ENCODE measurements around the gene ARHGDIG. TPM values are rescaled to one million over a fixed set of nuclear protein-coding genes. Genes with fewer than 3 reads are reported as not detected.

The ARHGDIG gene
- polyA plus RNA-seq, 1 donor from 2014 or later: not detected

- Mint-ChIP-seq H3K36me3 (no peaks in the 10 kb centered on the region), H3K4me3 (no peak overlapping the region), H3K27ac (no peak overlapping the region), H3K9me3 (no peaks in the 10 kb centered on the region), H3K27me3 (no peaks in the 10 kb centered on the region), H3K4me1 (no peaks in the 10 kb centered on the region)
Measured at GRCh38 chr16:293043-293775, 12.8 kb downstream of the ARHGDIG start.

- no peak overlapping the region for H3K4me3 Mint-ChIP-seq
- no peak overlapping the region for H3K27ac Mint-ChIP-seq
- no peaks in the 10 kb centered on the region for H3K27me3 Mint-ChIP-seq
- no peaks in the 10 kb centered on the region for H3K4me1 Mint-ChIP-seq
- no peaks in the 10 kb centered on the region for H3K36me3 Mint-ChIP-seq
- H3K9me3 Mint-ChIP-seq: no peaks in the 10 kb centered on the region
Measured at GRCh38 chr16:296276-296675, 15.9 kb downstream of the ARHGDIG start.

DNA sequence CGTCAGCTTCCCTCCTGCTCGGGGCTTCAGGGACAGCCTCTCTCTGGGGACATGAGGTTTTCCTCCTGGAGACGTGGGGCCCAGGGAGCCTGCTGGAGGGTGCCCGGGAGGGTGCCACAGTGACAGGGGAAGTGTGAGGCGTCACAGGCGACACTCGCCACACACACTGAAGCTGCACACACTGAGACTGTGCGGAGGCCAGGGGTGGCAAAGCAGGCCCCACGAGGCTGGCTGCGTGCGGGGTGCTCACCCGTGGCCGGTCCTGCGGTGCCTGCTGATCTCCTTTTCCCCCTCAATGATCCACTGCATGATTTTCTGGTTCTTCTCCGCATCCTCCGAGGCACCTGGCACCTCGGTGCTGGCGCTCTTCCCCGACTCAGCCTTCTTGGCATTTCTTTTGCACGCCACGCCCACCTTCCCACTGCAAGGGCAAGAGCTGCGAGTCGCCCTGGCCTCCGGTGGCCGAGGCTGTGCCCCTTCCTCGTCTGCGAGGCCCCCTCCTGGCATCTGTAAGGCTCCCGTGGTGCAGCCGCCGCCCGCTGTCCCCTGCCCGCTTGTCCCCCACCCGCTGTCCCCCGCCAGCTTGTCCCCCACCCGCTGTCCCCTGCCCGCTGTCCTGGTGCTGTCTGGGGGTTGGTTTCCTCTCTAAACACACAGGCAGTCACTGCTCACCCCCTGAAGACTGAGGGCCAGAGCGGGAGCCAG, 16.6 kb downstream of the ARHGDIG start:
- Mint-ChIP-seq H3K4me3 (no peak overlapping the region), H3K36me3 (no peaks in the 10 kb centered on the region), H3K27ac (no peak overlapping the region), H3K9me3 (no peaks in the 10 kb centered on the region), H3K4me1 (no peaks in the 10 kb centered on the region), H3K27me3 (no peaks in the 10 kb centered on the region)

GRCh38 chr16:297832-298231, 17.4 kb downstream of the ARHGDIG start:
- H3K9me3 Mint-ChIP-seq: no peaks in the 10 kb centered on the region
- H3K27ac Mint-ChIP-seq: no peak overlapping the region
- no peaks in the 10 kb centered on the region for H3K27me3 Mint-ChIP-seq
- H3K4me3 Mint-ChIP-seq: no peak overlapping the region
- no peaks in the 10 kb centered on the region for H3K36me3 Mint-ChIP-seq
- no peaks in the 10 kb centered on the region for H3K4me1 Mint-ChIP-seq

DNA sequence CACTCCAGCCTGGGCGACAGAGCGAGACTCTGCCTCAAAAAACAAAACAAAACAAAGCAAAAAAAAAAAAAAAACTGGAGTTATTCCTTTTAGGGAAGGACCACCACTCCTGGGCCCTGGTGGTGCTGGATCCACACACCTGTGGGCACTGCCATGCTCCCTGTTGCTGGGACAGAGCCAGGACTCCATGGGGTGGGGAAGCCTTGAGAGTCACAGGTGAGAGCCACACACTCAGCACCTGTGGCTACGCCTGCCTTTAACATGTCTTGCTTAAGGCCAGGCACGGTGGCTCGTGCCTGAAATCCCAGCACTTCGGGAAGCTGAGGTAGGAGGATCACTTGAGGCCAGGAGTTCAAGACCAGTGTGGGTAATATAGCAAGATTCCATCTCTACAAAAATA, 20.8 kb downstream of the ARHGDIG start:
- H3K27ac Mint-ChIP-seq: no peak overlapping the region
- peaks cover 0 to 1% (median 0%) of the 10 kb centered on the region in 3 donors for H3K4me1 Mint-ChIP-seq
- H3K36me3 Mint-ChIP-seq: peaks cover 2% of the 10 kb centered on the region

DNA sequence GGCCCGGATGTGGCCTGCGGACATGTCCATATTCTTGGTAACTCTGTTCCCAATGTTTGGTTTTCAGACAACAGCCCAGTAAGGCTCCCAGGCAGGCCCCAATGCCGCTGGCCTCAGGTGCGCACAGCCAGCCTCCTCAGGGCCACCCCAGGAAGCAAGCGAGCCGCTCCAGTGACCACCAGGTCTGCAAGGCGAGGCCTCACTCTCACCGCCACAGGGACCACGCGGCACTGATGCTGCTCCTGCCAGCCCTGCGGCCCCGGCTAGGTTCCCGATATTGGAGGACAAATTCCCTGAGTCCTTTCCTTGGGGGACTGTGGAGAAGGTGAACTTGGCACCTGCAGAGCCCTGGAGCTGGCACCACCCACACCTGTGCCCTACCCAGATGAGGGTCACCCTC, 21.6 kb downstream of the ARHGDIG start:
- Mint-ChIP-seq H3K36me3 (peaks cover 2% of the 10 kb centered on the region), H3K4me3 (no peak overlapping the region), H3K9me3 (no peaks in the 10 kb centered on the region), H3K27me3 (no peaks in the 10 kb centered on the region), H3K27ac (no peak overlapping the region), H3K4me1 (peaks cover 0 to 1% (median 0%) of the 10 kb centered on the region in 3 donors)

More for the DNA sequence above, 20.8 kb downstream of the ARHGDIG start:
- H3K27me3 Mint-ChIP-seq: no peaks in the 10 kb centered on the region
- H3K9me3 Mint-ChIP-seq: no peaks in the 10 kb centered on the region
- H3K4me3 Mint-ChIP-seq: no peak overlapping the region

GRCh38 chr16:303760-304505, 23.5 kb downstream of the ARHGDIG start:
- Mint-ChIP-seq H3K4me3 (peak overlapping the region in 1 of 4 donors; percentile 2), H3K4me1 (peaks cover 4% of the 10 kb centered on the region in 3 donors), H3K36me3 (peaks cover 2% of the 10 kb centered on the region), H3K9me3 (no peaks in the 10 kb centered on the region), H3K27me3 (no peaks in the 10 kb centered on the region), H3K27ac (no peak overlapping the region)

GRCh38 chr16:305916-306626, 25.7 kb downstream of the ARHGDIG start:
- Mint-ChIP-seq H3K4me1 (peaks cover 7 to 10% (median 7%) of the 10 kb centered on the region in 3 donors), H3K27ac (peak overlapping the region in 1 of 3 donors; percentile 77), H3K9me3 (no peaks in the 10 kb centered on the region), H3K4me3 (no peak overlapping the region), H3K36me3 (peaks cover 4% of the 10 kb centered on the region), H3K27me3 (no peaks in the 10 kb centered on the region)

GRCh38 chr16:306911-307370, 26.6 kb downstream of the ARHGDIG start:
- peaks cover 7 to 10% (median 7%) of the 10 kb centered on the region in 3 donors for H3K4me1 Mint-ChIP-seq
- H3K27me3 Mint-ChIP-seq: no peaks in the 10 kb centered on the region
- H3K27ac Mint-ChIP-seq: peak overlapping the region in 1 of 3 donors; percentile 86
- peaks cover 4% of the 10 kb centered on the region for H3K36me3 Mint-ChIP-seq
- H3K9me3 Mint-ChIP-seq: no peaks in the 10 kb centered on the region
- H3K4me3 Mint-ChIP-seq: peak overlapping the region in 1 of 4 donors; percentile 70

DNA sequence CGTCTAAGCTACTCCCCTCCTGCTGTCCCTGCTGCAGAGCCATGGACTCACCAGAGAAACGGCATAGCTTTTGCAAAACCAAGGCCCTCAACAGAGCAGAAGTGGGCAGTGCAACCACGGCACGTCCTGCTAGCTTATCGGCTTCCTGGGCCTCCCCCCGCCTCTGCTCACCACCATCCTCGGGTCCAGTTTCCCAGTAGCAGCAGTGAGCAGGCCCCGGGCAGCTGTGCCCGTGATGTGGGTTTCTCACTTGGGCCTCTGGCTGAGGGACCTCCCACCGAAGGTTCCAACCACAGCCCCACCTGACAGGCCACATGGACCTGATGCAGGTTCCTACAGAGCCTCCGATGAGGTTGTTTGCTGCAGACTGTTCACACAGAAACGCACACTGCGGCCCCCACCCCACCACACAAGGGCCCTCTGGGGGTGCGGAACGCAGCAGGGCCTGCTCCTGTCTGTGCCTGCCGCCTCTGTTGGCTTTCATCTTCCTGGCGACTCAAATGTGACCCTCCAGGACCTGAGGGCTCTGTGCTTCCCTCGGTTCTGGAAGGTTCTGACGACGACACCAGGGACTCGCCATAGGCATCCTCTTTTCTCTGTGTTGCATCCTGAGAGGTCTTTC, 27.4 kb downstream of the ARHGDIG start:
- Mint-ChIP-seq H3K4me3 (peak overlapping the region in 1 of 4 donors; percentile 31), H3K36me3 (peaks cover 4% of the 10 kb centered on the region)

GRCh38 chr16:309476-309875, 29.1 kb downstream of the ARHGDIG start:
- Mint-ChIP-seq H3K4me1 (peaks cover 8 to 10% (median 10%) of the 10 kb centered on the region in 3 donors), H3K4me3 (peak overlapping the region in 2 of 4 donors; percentile 31 to 37), H3K27me3 (no peaks in the 10 kb centered on the region), H3K27ac (peak overlapping the region in 1 of 3 donors; percentile 74), H3K9me3 (no peaks in the 10 kb centered on the region), H3K36me3 (peaks cover 2% of the 10 kb centered on the region)

More for the DNA sequence above, 27.4 kb downstream of the ARHGDIG start:
- H3K4me1 Mint-ChIP-seq: peaks cover 7 to 10% (median 8%) of the 10 kb centered on the region in 3 donors
- H3K9me3 Mint-ChIP-seq: no peaks in the 10 kb centered on the region
- H3K27ac Mint-ChIP-seq: no peak overlapping the region
- no peaks in the 10 kb centered on the region for H3K27me3 Mint-ChIP-seq

DNA sequence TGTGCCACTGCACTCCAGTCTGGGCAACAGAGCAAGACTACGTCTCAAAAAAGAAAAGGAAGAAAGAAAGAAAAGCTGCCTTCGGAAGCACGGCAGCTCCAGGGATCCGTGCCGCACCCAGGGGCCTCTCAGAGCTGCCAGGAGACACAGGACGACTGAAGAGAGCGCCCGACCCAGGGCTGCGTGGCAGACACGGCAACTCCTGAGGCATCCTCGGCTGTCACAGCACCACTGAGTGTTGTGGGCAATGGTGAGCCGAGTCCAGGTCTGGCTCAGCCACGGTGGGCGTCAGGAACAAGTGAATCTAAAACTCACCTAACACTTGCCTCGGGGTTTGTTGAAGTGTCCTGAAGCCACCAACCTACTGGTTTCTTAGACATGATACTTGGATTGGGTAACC, 31.3 kb downstream of the ARHGDIG start:
- no peaks in the 10 kb centered on the region for H3K27me3 Mint-ChIP-seq
- peaks cover 10 to 12% (median 10%) of the 10 kb centered on the region in 3 donors for H3K4me1 Mint-ChIP-seq
- H3K27ac Mint-ChIP-seq: no peak overlapping the region
- no peak overlapping the region for H3K4me3 Mint-ChIP-seq
- H3K9me3 Mint-ChIP-seq: no peaks in the 10 kb centered on the region
- peaks cover 2% of the 10 kb centered on the region for H3K36me3 Mint-ChIP-seq

GRCh38 chr16:314351-314750, 34.0 kb downstream of the ARHGDIG start:
- Mint-ChIP-seq H3K4me3 (peak overlapping the region in 1 of 4 donors; percentile 27), H3K4me1 (peaks cover 2 to 11% (median 5%) of the 10 kb centered on the region in 3 donors), H3K9me3 (no peaks in the 10 kb centered on the region), H3K36me3 (no peaks in the 10 kb centered on the region), H3K27me3 (no peaks in the 10 kb centered on the region), H3K27ac (peak overlapping the region in 1 of 3 donors; percentile 69)

GRCh38 chr16:314795-315299, 34.5 kb downstream of the ARHGDIG start:
- Mint-ChIP-seq H3K27ac (no peak overlapping the region), H3K4me1 (peaks cover 4 to 12% (median 5%) of the 10 kb centered on the region in 3 donors), H3K4me3 (no peak overlapping the region), H3K9me3 (no peaks in the 10 kb centered on the region), H3K36me3 (peaks cover 2% of the 10 kb centered on the region), H3K27me3 (no peaks in the 10 kb centered on the region)

All from IgD-negative memory B cell (primary cell).